Endothelial cell of umbilical vein (primary cell): ENCODE data around the gene EME2. TPM values are rescaled to one million over a fixed set of nuclear protein-coding genes. Genes with fewer than 3 reads are reported as not detected.

Experiments used
- BruUV-seq: library from RNA; stranded (reverse); fragments of 400-500 nt; replicated peaks from 2 replicates; lab custom pipeline; 2021; lab: Mats Ljungman, UMichigan
- CTCF ChIA-PET: fragments of 300-600, 350-600 bp; sonication (Branson Sonifier 250); formaldehyde crosslinking; loops from one replicate; lab custom pipeline; 2021; ENCODE audit warnings: antibody characterized with exemption, inconsistent platforms; lab: Charles Lee
- POLR2A ChIA-PET: fragments of 300-600, 350-600 bp; sonication (Branson Sonifier 250); formaldehyde crosslinking; loops from one replicate; lab custom pipeline; 2021; ENCODE audit warnings: antibody characterized with exemption, inconsistent platforms; lab: Charles Lee
- DNase-seq: peaks from one replicate; pipeline ENCODE4 v3.0.0-alpha.2; 2011; ENCODE audit warnings: low read depth, low spot score
- FAIRE-seq: peaks from 2 replicates; lab custom pipeline; 2011; peaks lifted over from hg19 to GRCh38; lab: Jason Lieb, UNC
- H2AFZ ChIP-seq: 2 replicates; pipeline ENCODE4 v1.6.0; 2012; ENCODE audit warnings: low read depth, low read length, control low read depth, inconsistent platforms
- H3K27ac ChIP-seq: 2 replicates; pipeline ENCODE4 v1.5.1; 2011; ENCODE audit warnings: low read depth, mild to moderate bottlenecking, control low read depth, low read length, moderate library complexity; ENCODE audit not compliant: insufficient read depth
- H3K27me3 ChIP-seq, 2 experiments: 2 replicates each; pipeline versions ENCODE4 v1.6.0 to v1.6.1; 2011; ENCODE audit warnings: low read length in 2 of 2, mixed read lengths in 1 of 2; ENCODE audit not compliant: control insufficient read depth in 2 of 2, insufficient read depth in 2 of 2
- H3K36me3 ChIP-seq, 2 experiments: 2 replicates in 1 of 2; 3 replicates in 1 of 2; pipeline ENCODE4 v1.5.1; 2011; ENCODE audit warnings: low read length in 2 of 2, mild to moderate bottlenecking in 1 of 2, moderate library complexity in 1 of 2; ENCODE audit not compliant: control insufficient read depth in 2 of 2, insufficient read depth in 2 of 2; ENCODE audit errors: extremely low read depth in 1 of 2
- H3K4me1 ChIP-seq: 3 replicates; pipeline ENCODE4 v1.5.1; 2011; ENCODE audit warnings: mild to moderate bottlenecking, low read length; ENCODE audit not compliant: control insufficient read depth, insufficient read depth; ENCODE audit errors: extremely low read depth
- H3K4me2 ChIP-seq: 2 replicates; pipeline ENCODE4 v1.6.1; 2011; ENCODE audit warnings: low read length, control low read depth, mixed read lengths; ENCODE audit not compliant: insufficient read depth
- H3K4me3 ChIP-seq, 3 experiments: fragments of 200-600 bp in 1 of 3; sonication (generic), shearing (Covaris generic) in 1 of 3; replicated peaks in 1 of 3; 2 replicates each; pipeline ENCODE4 v1.5.1; 2011 to 2016; ENCODE audit warnings: control low read depth in 3 of 3, low read length in 3 of 3, mild to moderate bottlenecking in 2 of 3, inconsistent platforms in 1 of 3, low read depth in 1 of 3, moderate library complexity in 1 of 3; ENCODE audit not compliant: insufficient read depth in 1 of 3
- H3K79me2 ChIP-seq: 2 replicates; pipeline ENCODE4 v1.6.0; 2012; ENCODE audit warnings: low read length, inconsistent platforms; ENCODE audit not compliant: control insufficient read depth, insufficient read depth
- H3K9ac ChIP-seq: replicated peaks from 2 replicates; pipeline ENCODE3; 2011; ENCODE audit warnings: low read length, control low read depth; ENCODE audit not compliant: insufficient read depth; ENCODE audit errors: extremely low read depth
- H3K9me1 ChIP-seq: replicated peaks from 3 replicates; pipeline ENCODE4 v1.6.0; 2011; ENCODE audit warnings: mild to moderate bottlenecking, low read length; ENCODE audit not compliant: control insufficient read depth, insufficient read depth; ENCODE audit errors: extremely low read depth
- H3K9me3 ChIP-seq: replicated peaks from 2 replicates; pipeline ENCODE4 v1.5.1; 2012; ENCODE audit warnings: low read length, inconsistent platforms; ENCODE audit not compliant: control insufficient read depth, insufficient read depth
- H4K20me1 ChIP-seq: replicated peaks from 2 replicates; pipeline ENCODE3; 2011; ENCODE audit warnings: mild to moderate bottlenecking, low read length; ENCODE audit not compliant: control insufficient read depth, insufficient read depth; ENCODE audit errors: extremely low read depth
- EZH2 ChIP-seq: IDR thresholded peaks from 2 replicates; pipeline ENCODE4 v1.6.1; 2012; ENCODE audit warnings: borderline replicate concordance, low read depth, mild to moderate bottlenecking, moderate library complexity, low read length, inconsistent platforms; ENCODE audit not compliant: severe bottlenecking
- FOS ChIP-seq: IDR thresholded peaks from 2 replicates; pipeline ENCODE4 v1.6.1; 2011; ENCODE audit warnings: mild to moderate bottlenecking, low read length, moderate library complexity, borderline replicate concordance; ENCODE audit not compliant: insufficient read depth
- GATA2 ChIP-seq: IDR thresholded peaks from 2 replicates; pipeline ENCODE4 v1.7.0; 2011; ENCODE audit warnings: low read depth, mild to moderate bottlenecking, moderate library complexity, mixed read lengths, low read length; ENCODE audit not compliant: insufficient read length, insufficient read depth
- JUN ChIP-seq: IDR thresholded peaks from 2 replicates; pipeline ENCODE4 v1.6.1; 2011; ENCODE audit warnings: borderline replicate concordance, low read depth; ENCODE audit not compliant: insufficient read length, insufficient read depth
- MYC ChIP-seq: IDR thresholded peaks from one replicate; pipeline ENCODE4 v1.6.1; 2011; ENCODE audit warnings: mild to moderate bottlenecking, low read depth, low read length
- POLR2A ChIP-seq: IDR thresholded peaks from 2 replicates; pipeline ENCODE4 v1.6.1; 2012; ENCODE audit warnings: low read depth, mild to moderate bottlenecking, control low read depth, low read length
- POLR2AphosphoS5 ChIP-seq: IDR thresholded peaks from 2 replicates; pipeline ENCODE4 v1.6.1; 2012; ENCODE audit warnings: low read depth, mild to moderate bottlenecking, control low read depth, low read length, moderate library complexity; ENCODE audit not compliant: insufficient read depth
- dilution Hi-C: fragments of 300-500 bp; cut with MboI; formaldehyde crosslinking; loops from one replicate; pipeline ENCODE4 v1.15.0; 2019; ENCODE audit warnings: low sequenced_read_pairs; ENCODE audit not compliant: extremely low pct_ligation_motif_present
- intact Hi-C: fragments of 100-400 bp; cut with micrococcal nuclease; formaldehyde crosslinking; loops from one replicate; pipeline ENCODE4 v1.10.0; 2022
- polyA plus RNA-seq, 4 experiments: library from polyadenylated mRNA; depleted of rRNA in 3 of 4; stranded (reverse) in 3 of 4; unstranded in 1 of 4; fragments of >200 nt; gene quantifications; 2 replicates each; pipeline versions ENCODE4 v1.2.1 to v1.2.3, GENCODE V29; 2011 to 2012; ENCODE audit warnings: missing spikeins in 1 of 4
- total RNA-seq: library from RNA; stranded (reverse); gene quantifications from 2 replicates; pipeline ENCODE4 v1.2.3, GENCODE V29; 2021
- TF ChIP-seq, protein P1 (sequence below), 2 donors: IDR thresholded peaks; 1 replicate in 1 of 2; 2 replicates in 1 of 2; pipeline ENCODE4 v1.5.1; 2011; ENCODE audit warnings: low read length in 2 of 2, mild to moderate bottlenecking in 2 of 2, moderate library complexity in 2 of 2, control low read depth in 1 of 2, inconsistent platforms in 1 of 2, low read depth in 1 of 2; ENCODE audit not compliant: insufficient read depth in 1 of 2; ENCODE audit errors: extremely low read depth in 1 of 2
- TF ChIP-seq, protein P2 (sequence below): IDR thresholded peaks from 2 replicates; pipeline ENCODE4 v1.6.1; 2011; ENCODE audit not compliant: insufficient read depth, insufficient read length

EME2 gene
- total and polyA plus RNA-seq, 2 donors (not counting 3 experiments of a cell fraction or from before 2014, with no cell fraction given), result 9.7 to 21.4 TPM

DNA sequence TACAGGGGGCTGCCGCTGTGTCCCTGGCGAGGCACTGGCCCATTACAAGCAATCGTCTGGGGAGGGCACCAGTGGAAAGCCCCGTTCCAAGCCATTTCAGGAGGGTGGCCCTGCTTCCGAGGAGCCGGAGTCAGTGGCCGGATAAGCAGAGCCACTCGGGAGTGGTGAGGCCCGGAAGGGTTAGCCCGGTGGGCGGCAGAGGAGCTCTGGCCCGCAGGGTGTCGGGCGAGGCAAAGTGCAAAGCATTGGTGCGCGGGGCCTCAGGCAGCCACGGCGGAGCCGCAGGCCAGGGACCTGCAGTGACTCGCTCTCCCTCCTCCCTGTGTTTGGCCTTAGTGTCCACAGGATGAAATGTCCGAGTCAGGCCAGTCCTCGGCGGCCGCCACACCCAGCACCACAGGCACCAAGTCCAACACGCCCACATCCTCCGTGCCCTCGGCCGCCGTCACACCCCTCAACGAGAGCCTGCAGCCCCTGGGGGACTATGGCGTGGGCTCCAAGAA, 25.9 kb upstream of the EME2 start:
- no peaks in the 10 kb centered on the region for H4K20me1 ChIP-seq
- no peaks in the 10 kb centered on the region for H3K79me2 ChIP-seq
- H3K9ac ChIP-seq, result no peak overlapping the region
- intact Hi-C loops (no loop called here), dilution Hi-C loops (no loop called here)
- peaks cover 8 to 44% of the 10 kb centered on the region in 2 experiments for H3K36me3 ChIP-seq
- ChIA-PET POLR2A (no interaction called here), CTCF (interaction anchor here (1.4 kb wide), 1 partner anchor 23 kb away, joined by 3 read pairs; no protein-coding TSS in a partner anchor)
- no peak overlapping the region for H3K4me2 ChIP-seq
- H3K4me1 ChIP-seq, result no peaks in the 10 kb centered on the region
- no peak for TF ChIP-seq JUN
- TF ChIP-seq, protein P1, sequence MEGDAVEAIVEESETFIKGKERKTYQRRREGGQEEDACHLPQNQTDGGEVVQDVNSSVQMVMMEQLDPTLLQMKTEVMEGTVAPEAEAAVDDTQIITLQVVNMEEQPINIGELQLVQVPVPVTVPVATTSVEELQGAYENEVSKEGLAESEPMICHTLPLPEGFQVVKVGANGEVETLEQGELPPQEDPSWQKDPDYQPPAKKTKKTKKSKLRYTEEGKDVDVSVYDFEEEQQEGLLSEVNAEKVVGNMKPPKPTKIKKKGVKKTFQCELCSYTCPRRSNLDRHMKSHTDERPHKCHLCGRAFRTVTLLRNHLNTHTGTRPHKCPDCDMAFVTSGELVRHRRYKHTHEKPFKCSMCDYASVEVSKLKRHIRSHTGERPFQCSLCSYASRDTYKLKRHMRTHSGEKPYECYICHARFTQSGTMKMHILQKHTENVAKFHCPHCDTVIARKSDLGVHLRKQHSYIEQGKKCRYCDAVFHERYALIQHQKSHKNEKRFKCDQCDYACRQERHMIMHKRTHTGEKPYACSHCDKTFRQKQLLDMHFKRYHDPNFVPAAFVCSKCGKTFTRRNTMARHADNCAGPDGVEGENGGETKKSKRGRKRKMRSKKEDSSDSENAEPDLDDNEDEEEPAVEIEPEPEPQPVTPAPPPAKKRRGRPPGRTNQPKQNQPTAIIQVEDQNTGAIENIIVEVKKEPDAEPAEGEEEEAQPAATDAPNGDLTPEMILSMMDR (IDR thresholded peaks at IDR 0.05; ENCODE audit: extremely low read depth in 1 of 2, insufficient read depth in 1 of 2, low read depth in 1 of 2, low read length in 2 of 2), result no peak
- no peak for TF ChIP-seq MYC
- TF ChIP-seq POLR2A, result no peak
- TF ChIP-seq FOS, result no peak
- TF ChIP-seq GATA2, result no peak
- no peak for TF ChIP-seq POLR2AphosphoS5
- TF ChIP-seq EZH2, result no peak
- TF ChIP-seq, protein P2, sequence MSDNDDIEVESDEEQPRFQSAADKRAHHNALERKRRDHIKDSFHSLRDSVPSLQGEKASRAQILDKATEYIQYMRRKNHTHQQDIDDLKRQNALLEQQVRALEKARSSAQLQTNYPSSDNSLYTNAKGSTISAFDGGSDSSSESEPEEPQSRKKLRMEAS, result no peak
- BruUV-seq, result no TSS peak
- H3K27ac ChIP-seq, result no peak overlapping the region
- H3K4me3 ChIP-seq, result no peak overlapping the region
- H2AFZ ChIP-seq, result no peak overlapping the region
- no peaks in the 10 kb centered on the region for H3K9me1 ChIP-seq
- no peaks in the 10 kb centered on the region for H3K27me3 ChIP-seq
- H3K9me3 ChIP-seq, result no peaks in the 10 kb centered on the region
- FAIRE-seq, result no peak
- DNase-seq, result no peak
